Lung (tissue), 12 donors: ENCODE results near the gene SLC39A7. TPM values are rescaled to one million over a fixed set of nuclear protein-coding genes. Genes with fewer than 3 reads are reported as not detected.

ENCODE experiments used
- ATAC-seq: fragments of 200-7000 bp; cut with Tn5 transposase; one replicate; pipeline ENCODE4 v1.9.1; 2020; ENCODE audit warnings: moderate number of reproducible peaks; ENCODE audit not compliant: insufficient read depth, low FRiP score
- DNase-seq, 3 donors: peaks; one replicate each; pipeline ENCODE4 v3.0.0-alpha.2; 2013 to 2017
- H3K27ac ChIP-seq, 2 donors: one replicate each; pipeline ENCODE4 v1.5.1; 2013; ENCODE audit warnings: mild to moderate bottlenecking in 2 of 2, moderate library complexity in 2 of 2, control low read depth in 1 of 2, inconsistent platforms in 1 of 2, low read depth in 1 of 2, low read length in 1 of 2
- H3K27me3 ChIP-seq, 3 donors: one replicate each; pipeline ENCODE4 v1.5.1; 2013; ENCODE audit warnings: low read length in 2 of 3; ENCODE audit not compliant: control insufficient read depth in 3 of 3, insufficient read depth in 3 of 3
- H3K36me3 ChIP-seq, 4 donors: one replicate each; pipeline ENCODE4 v1.5.1; 2013; ENCODE audit warnings: low read length in 4 of 4, mild to moderate bottlenecking in 1 of 4, moderate library complexity in 1 of 4; ENCODE audit not compliant: control insufficient read depth in 4 of 4, insufficient read depth in 4 of 4
- H3K4me1 ChIP-seq, 5 donors: one replicate each; pipeline ENCODE4 v1.5.1; 2013; ENCODE audit warnings: low read length in 5 of 5, mild to moderate bottlenecking in 2 of 5, moderate library complexity in 1 of 5; ENCODE audit not compliant: control insufficient read depth in 5 of 5, insufficient read depth in 5 of 5
- H3K4me3 ChIP-seq: one replicate; pipeline ENCODE4 v1.5.1; 2013; ENCODE audit warnings: mild to moderate bottlenecking, control low read depth, moderate library complexity
- H3K9ac ChIP-seq, 2 donors: one replicate each; pipeline ENCODE4 v1.5.1; 2013; ENCODE audit warnings: low read length in 2 of 2, control low read depth in 1 of 2; ENCODE audit not compliant: insufficient read depth in 1 of 2
- H3K9me3 ChIP-seq, 4 donors: one replicate each; pipeline ENCODE4 v1.5.1; 2013; ENCODE audit warnings: low read length in 3 of 4, mild to moderate bottlenecking in 1 of 4, moderate library complexity in 1 of 4; ENCODE audit not compliant: control insufficient read depth in 4 of 4, insufficient read depth in 3 of 4
- CTCF ChIP-seq: IDR thresholded peaks from 2 replicates; pipeline ENCODE4 v1.5.1; 2012; ENCODE audit warnings: mild to moderate bottlenecking; ENCODE audit errors: control extremely low read depth, extremely low read depth
- WGBS, 2 donors: extraction: QIAGEN DNeasy Blood & Tissue Kit; methylation state at CpG; one replicate each; pipeline ENCODE4 v1.1.7; 2013; 5-methylcytosine and 5-hydroxymethylcytosine counted together
- polyA plus RNA-seq, 2 donors: library from polyadenylated mRNA; stranded (reverse); fragments of 200-250 nt; gene quantifications; one replicate each; pipeline ENCODE4 v1.2.1, GENCODE V29; 2013
- total RNA-seq, 2 donors: library from RNA; depleted of rRNA in 1 of 2; stranded (reverse); fragments of >200 nt in 1 of 2; gene quantifications; one replicate each; pipeline ENCODE4 v1.2.1, GENCODE V29; 2014 to 2021
- donor health status: control.
- donor health status: control.
- donor health status: Bipolar disorder and iron deficiency.
- donor health status: healthy.
- donor health status: DM: yes; HTN: yes; CAD: no.

Gene SLC39A7
- total and polyA plus RNA-seq, 4 donors: 53.6 to 164 (median 100) TPM

DNA sequence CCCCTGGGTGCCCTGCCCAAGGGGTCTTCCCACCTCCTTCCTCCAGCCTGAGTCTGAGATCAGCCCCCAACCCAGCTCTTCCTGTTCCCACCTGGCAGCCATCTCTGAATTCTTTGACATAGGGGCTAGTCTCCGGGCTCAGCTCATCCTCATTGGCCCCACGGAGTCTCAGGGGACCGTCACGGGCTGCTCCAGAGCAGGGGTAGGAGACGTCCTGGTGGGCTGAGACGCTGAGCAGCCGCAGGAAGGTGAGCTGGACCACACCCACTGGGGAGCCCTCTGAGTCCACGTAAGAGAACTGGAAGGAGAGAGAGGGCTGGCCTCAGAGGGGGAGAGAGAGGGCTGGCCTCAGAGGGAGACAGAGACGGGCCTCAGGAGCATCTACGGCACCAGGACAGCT, 36.5 kb upstream of the SLC39A7 start:
- ATAC-seq: no peak
- Histone ChIP-seq H3K9me3 (no peaks in the 10 kb centered on the region), H3K27me3 (no peaks in the 10 kb centered on the region), H3K27ac (no peak overlapping the region), H3K36me3 (no peaks in the 10 kb centered on the region), H3K4me1 (peaks cover 0 to 12% (median 0%) of the 10 kb centered on the region in 5 donors), H3K4me3 (no peak overlapping the region), H3K9ac (no peak overlapping the region)
- 69 to 83% methylated on average over 10 of the region's 10 CpGs for WGBS, 2 donors
- no peak for TF ChIP-seq CTCF
- no peak for DNase-seq

DNA sequence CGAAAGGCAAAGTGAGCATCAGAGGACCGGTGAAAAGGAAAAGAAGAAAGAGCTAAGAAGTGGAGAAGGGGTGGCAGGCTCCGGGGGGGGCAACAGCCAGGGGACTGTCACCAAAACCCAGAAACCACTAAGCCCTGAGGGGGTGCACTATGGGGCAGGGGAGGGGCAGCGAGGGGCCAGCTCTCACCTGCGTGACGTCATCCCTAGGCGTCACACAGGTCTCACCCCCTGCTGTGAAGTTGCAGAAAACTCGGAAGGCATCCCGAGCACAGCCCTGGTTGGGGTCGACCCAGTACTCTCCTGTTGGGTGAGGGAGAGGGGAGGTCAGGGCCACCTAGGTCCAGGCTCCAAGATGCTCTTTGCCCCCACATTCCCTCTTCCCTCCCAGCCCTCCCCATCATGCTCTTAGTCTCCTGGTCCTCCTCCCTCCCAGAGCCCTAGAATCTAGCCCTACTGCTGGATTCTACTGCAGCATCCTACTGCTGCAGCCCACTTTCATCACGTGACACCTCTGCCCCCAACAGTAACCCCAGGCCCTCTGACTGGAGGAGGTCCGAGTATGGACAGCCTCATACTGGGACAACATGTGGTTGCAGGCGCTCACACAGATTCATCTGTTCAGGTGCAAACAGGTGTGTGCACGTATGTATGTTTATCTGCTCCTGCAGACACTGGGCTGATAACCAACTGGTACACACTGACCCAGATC, 35.8 kb upstream of the SLC39A7 start:
- peaks cover 0 to 12% (median 0%) of the 10 kb centered on the region in 5 donors for H3K4me1 ChIP-seq
- no peak overlapping the region for H3K4me3 ChIP-seq
- ATAC-seq: no peak
- no peaks in the 10 kb centered on the region for H3K27me3 ChIP-seq
- no peak for TF ChIP-seq CTCF
- DNase-seq: no peak
- H3K9me3 ChIP-seq: no peaks in the 10 kb centered on the region
- WGBS, 2 donors: 74 to 78% methylated on average over 14 of the region's 14 CpGs
- H3K27ac ChIP-seq: no peak overlapping the region
- no peaks in the 10 kb centered on the region for H3K36me3 ChIP-seq
- no peak overlapping the region for H3K9ac ChIP-seq

DNA sequence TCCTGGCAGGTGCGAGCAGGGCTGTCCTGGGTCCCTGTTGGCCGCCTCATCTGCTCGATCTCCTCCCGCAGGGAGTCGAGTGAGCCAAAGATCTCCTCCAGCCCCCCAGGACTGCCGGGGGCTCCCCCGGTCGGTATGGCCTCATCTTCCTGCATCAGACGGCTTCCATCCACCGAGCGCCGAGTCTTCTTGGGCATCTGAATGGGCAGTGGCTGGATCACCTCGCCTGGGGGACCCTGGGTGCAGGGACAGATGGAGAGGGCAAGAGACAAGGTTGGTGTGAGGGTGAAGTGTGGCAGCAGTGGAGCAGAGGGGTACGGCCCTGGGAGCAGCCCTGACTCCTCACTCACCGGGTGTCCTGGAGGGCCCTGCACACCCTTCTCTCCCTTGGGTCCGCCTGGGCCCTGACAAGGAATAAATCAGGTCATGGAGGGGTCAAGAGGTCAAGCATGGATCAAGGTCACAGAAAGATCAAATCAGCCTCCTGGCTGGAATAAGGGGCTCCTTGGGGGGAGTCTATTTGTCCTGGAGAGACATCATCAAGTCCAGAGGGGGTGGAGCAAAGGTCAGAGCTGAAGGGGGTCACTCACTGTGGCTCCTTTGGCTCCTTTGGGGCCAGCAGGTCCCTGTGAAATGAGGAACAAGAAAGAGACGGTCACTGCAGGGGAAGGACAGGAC, 34.9 kb upstream of the SLC39A7 start:
- ATAC-seq (no peak), DNase-seq (no peak)
- no peaks in the 10 kb centered on the region for H3K27me3 ChIP-seq
- H3K9me3 ChIP-seq: no peaks in the 10 kb centered on the region
- H3K9ac ChIP-seq: no peak overlapping the region
- H3K27ac ChIP-seq: no peak overlapping the region
- H3K4me3 ChIP-seq: no peak overlapping the region
- H3K4me1 ChIP-seq: peaks cover 0 to 12% (median 0%) of the 10 kb centered on the region in 5 donors
- TF ChIP-seq CTCF: no peak
- WGBS, 2 donors: 90% methylated on average over 17 of the region's 17 CpGs
- H3K36me3 ChIP-seq: no peaks in the 10 kb centered on the region
